Vagina (tissue), 2 donors: ENCODE data around the gene UBA7. TPM values are rescaled to one million over a fixed set of nuclear protein-coding genes. Genes with fewer than 3 reads are reported as not detected.

Experiments used
- DNase-seq, 2 donors: peaks; one replicate each; pipeline ENCODE4 v3.0.0-alpha.2; 2017; ENCODE audit errors: extremely low spot score in 2 of 2
- H3K27ac ChIP-seq: fragments of 200-600 bp; sonication (generic); one replicate; pipeline ENCODE4 v1.5.1; 2019
- H3K27me3 ChIP-seq: fragments of 200-600 bp; sonication (generic); one replicate; pipeline ENCODE4 v1.5.1; 2019
- H3K36me3 ChIP-seq, 2 donors: fragments of 200-600 bp; sonication (generic); one replicate each; pipeline ENCODE4 v1.5.1; 2017 to 2019
- H3K4me1 ChIP-seq: fragments of 200-600 bp; sonication (generic); one replicate; pipeline ENCODE4 v1.5.1; 2019
- H3K4me3 ChIP-seq, 2 donors: fragments of 200-600 bp; sonication (generic); 1 replicate in 1 of 2; 2 replicates in 1 of 2; pipeline ENCODE4 v1.5.1; 2016 to 2019
- H3K9me3 ChIP-seq: fragments of 200-600 bp; sonication (generic); one replicate; pipeline ENCODE4 v1.5.1; 2019
- CTCF ChIP-seq, 3 experiments: fragments of 450-650 bp in 2 of 3; fragments of 200-600 bp in 1 of 3; sonication (generic) in 1 of 3; IDR thresholded peaks; one replicate each; pipeline ENCODE4 v1.5.1; 2017 to 2019; ENCODE audit warnings: antibody characterized with exemption in 3 of 3, mild to moderate bottlenecking in 2 of 3, moderate library complexity in 2 of 3
- POLR2A ChIP-seq, 2 donors: fragments of 450-650 bp; IDR thresholded peaks; one replicate each; pipeline ENCODE4 v1.6.1; 2017; ENCODE audit warnings: antibody characterized with exemption in 2 of 2, mild to moderate bottlenecking in 2 of 2, moderate library complexity in 2 of 2
- POLR2AphosphoS5 ChIP-seq, 2 donors: sonication (generic); formaldehyde crosslinking; IDR thresholded peaks; one replicate each; pipeline ENCODE4 v1.9.0; 2017; ENCODE audit warnings: antibody characterized with exemption in 2 of 2, mild to moderate bottlenecking in 2 of 2, low read depth in 1 of 2; ENCODE audit not compliant: insufficient read depth in 1 of 2
- intact Hi-C: fragments of 100-400 bp; cut with DNase I; formaldehyde crosslinking; loops from one replicate; pipeline ENCODE4 v1.15.1; 2023
- total RNA-seq: library from RNA; depleted of rRNA; stranded (reverse); fragments of >200 nt; gene quantifications from one replicate; pipeline ENCODE4 v1.2.3, GENCODE V29; 2016

The UBA7 gene
- total RNA-seq, 1 donor from 2014 or later = 68.3 TPM

- Histone ChIP-seq H3K27ac (no peak overlapping the region), H3K36me3 (no peaks in the 10 kb centered on the region), H3K27me3 (no peaks in the 10 kb centered on the region), H3K9me3 (no peaks in the 10 kb centered on the region), H3K4me3 (no peak overlapping the region), H3K4me1 (peaks cover 18% of the 10 kb centered on the region)
- intact Hi-C loops = no loop called here
- TF ChIP-seq CTCF (IDR thresholded peaks at IDR 0.05) = no peak
- no peak for DNase-seq
These were observed 43.8 kb downstream of the UBA7 start for GRCh38 chr3:49769926-49770325.

GRCh38 chr3:49769286-49769915 lies 44.4 kb downstream of the UBA7 start:
- TF ChIP-seq CTCF (IDR thresholded peaks at IDR 0.05) (no peak), POLR2A (IDR thresholded peaks at IDR 0.05) (no peak), POLR2AphosphoS5 (IDR thresholded peaks at IDR 0.05; ENCODE audit: insufficient read depth in 1 of 2, low read depth in 1 of 2) (no peak)

GRCh38 chr3:49763981-49764380 lies 49.8 kb downstream of the UBA7 start:
- no peak for DNase-seq
- H3K27me3 ChIP-seq = no peaks in the 10 kb centered on the region
- H3K9me3 ChIP-seq = no peaks in the 10 kb centered on the region
- no peak for TF ChIP-seq POLR2AphosphoS5 (IDR thresholded peaks at IDR 0.05; ENCODE audit: insufficient read depth in 1 of 2, low read depth in 1 of 2)
- H3K36me3 ChIP-seq = no peaks in the 10 kb centered on the region
- intact Hi-C loops = no loop called here
- H3K27ac ChIP-seq = no peak overlapping the region
- no peak overlapping the region for H3K4me3 ChIP-seq
- H3K4me1 ChIP-seq = peaks cover 9% of the 10 kb centered on the region

More at GRCh38 chr3:49769286-49769915, 44.4 kb downstream of the UBA7 start:
- Histone ChIP-seq H3K27ac (no peak overlapping the region), H3K4me1 (peaks cover 17% of the 10 kb centered on the region), H3K27me3 (no peaks in the 10 kb centered on the region), H3K9me3 (no peaks in the 10 kb centered on the region), H3K36me3 (no peaks in the 10 kb centered on the region), H3K4me3 (no peak overlapping the region)
- intact Hi-C loops = no loop called here
- DNase-seq = no peak

- H3K36me3 ChIP-seq = no peaks in the 10 kb centered on the region
- DNase-seq = no peak
- TF ChIP-seq POLR2A (IDR thresholded peaks at IDR 0.05) (no peak), POLR2AphosphoS5 (IDR thresholded peaks at IDR 0.05; ENCODE audit: insufficient read depth in 1 of 2, low read depth in 1 of 2) (no peak), CTCF (IDR thresholded peaks at IDR 0.05) (no peak)
- no peaks in the 10 kb centered on the region for H3K9me3 ChIP-seq
- H3K4me1 ChIP-seq = peaks cover 17% of the 10 kb centered on the region
- H3K4me3 ChIP-seq = no peak overlapping the region
- H3K27me3 ChIP-seq = no peaks in the 10 kb centered on the region
- H3K27ac ChIP-seq = no peak overlapping the region
- intact Hi-C loops = no loop called here
These were observed 52.1 kb downstream of the UBA7 start for GRCh38 chr3:49761661-49762060.

- intact Hi-C loops = no loop called here
- no peak for TF ChIP-seq CTCF (IDR thresholded peaks at IDR 0.05)
- no peak for TF ChIP-seq POLR2A (IDR thresholded peaks at IDR 0.05)
- TF ChIP-seq POLR2AphosphoS5 (IDR thresholded peaks at IDR 0.05; ENCODE audit: insufficient read depth in 1 of 2, low read depth in 1 of 2) = no peak
- Histone ChIP-seq H3K36me3 (no peaks in the 10 kb centered on the region), H3K27ac (no peak overlapping the region), H3K9me3 (no peaks in the 10 kb centered on the region), H3K4me3 (no peak overlapping the region), H3K27me3 (no peaks in the 10 kb centered on the region), H3K4me1 (peaks cover 29% of the 10 kb centered on the region)
- no peak for DNase-seq
These were observed 54.5 kb downstream of the UBA7 start for GRCh38 chr3:49759226-49759625.
